IMR-90 (cell line): Measurements from ENCODE around the gene KRT27.

ENCODE experiments used
- BHLHE40 ChIP-seq: fragments of 150-350 bp; IDR thresholded peaks from 2 replicates; pipeline ENCODE4 v1.6.1; 2016; ENCODE audit warnings: mild to moderate bottlenecking, low read depth, low read length
- CEBPB ChIP-seq: IDR thresholded peaks from 2 replicates; pipeline ENCODE4 v1.6.1; 2012; ENCODE audit warnings: low read depth, low read length, improper control_type of control experiment
- CHD1 ChIP-seq: IDR thresholded peaks from 2 replicates; pipeline ENCODE4 v1.6.1; 2012; ENCODE audit warnings: low read depth, low read length, improper control_type of control experiment
- CTCF ChIP-seq: conservative IDR thresholded peaks from 2 replicates; pipeline ENCODE4 v1.5.1; 2012; ENCODE audit warnings: mild to moderate bottlenecking, low read depth, low read length, improper control_type of control experiment
- ELK1 ChIP-seq: fragments of 150-350 bp; IDR thresholded peaks from 2 replicates; pipeline ENCODE4 v1.6.1; 2016; ENCODE audit warnings: low read depth, mild to moderate bottlenecking, low read length, moderate library complexity, borderline replicate concordance
- FOS ChIP-seq: fragments of 150-350 bp; IDR thresholded peaks from 2 replicates; pipeline ENCODE4 v1.6.1; 2016; ENCODE audit warnings: low read depth, low read length
- MAFK ChIP-seq: IDR thresholded peaks from 2 replicates; pipeline ENCODE4 v1.6.1; 2012; ENCODE audit warnings: low read depth, low read length, improper control_type of control experiment
- MXI1 ChIP-seq: IDR thresholded peaks from 2 replicates; pipeline ENCODE4 v1.6.1; 2012; ENCODE audit warnings: low read depth, mild to moderate bottlenecking, low read length, moderate library complexity, borderline replicate concordance
- NFE2L2 ChIP-seq: fragments of 150-350 bp; IDR thresholded peaks from 2 replicates; pipeline ENCODE4 v1.6.1; 2016; ENCODE audit warnings: low read depth, mild to moderate bottlenecking, low read length
- POLR2A ChIP-seq: IDR thresholded peaks from 2 replicates; pipeline ENCODE4 v1.6.1; 2012; ENCODE audit warnings: mild to moderate bottlenecking, low read depth, low read length
- RAD21 ChIP-seq: IDR thresholded peaks from 2 replicates; pipeline ENCODE4 v1.6.1; 2012; ENCODE audit warnings: low read length, improper control_type of control experiment
- RCOR1 ChIP-seq: IDR thresholded peaks from 2 replicates; pipeline ENCODE4 v1.6.1; 2012; ENCODE audit warnings: mild to moderate bottlenecking, low read length, improper control_type of control experiment; ENCODE audit not compliant: insufficient replicate concordance
- TF ChIP-seq, protein P1 (sequence below): fragments of 150-350 bp; IDR thresholded peaks from 2 replicates; pipeline ENCODE4 v1.6.1; 2017; ENCODE audit warnings: mild to moderate bottlenecking, antibody characterized with exemption, low read length, low read depth

DNA sequence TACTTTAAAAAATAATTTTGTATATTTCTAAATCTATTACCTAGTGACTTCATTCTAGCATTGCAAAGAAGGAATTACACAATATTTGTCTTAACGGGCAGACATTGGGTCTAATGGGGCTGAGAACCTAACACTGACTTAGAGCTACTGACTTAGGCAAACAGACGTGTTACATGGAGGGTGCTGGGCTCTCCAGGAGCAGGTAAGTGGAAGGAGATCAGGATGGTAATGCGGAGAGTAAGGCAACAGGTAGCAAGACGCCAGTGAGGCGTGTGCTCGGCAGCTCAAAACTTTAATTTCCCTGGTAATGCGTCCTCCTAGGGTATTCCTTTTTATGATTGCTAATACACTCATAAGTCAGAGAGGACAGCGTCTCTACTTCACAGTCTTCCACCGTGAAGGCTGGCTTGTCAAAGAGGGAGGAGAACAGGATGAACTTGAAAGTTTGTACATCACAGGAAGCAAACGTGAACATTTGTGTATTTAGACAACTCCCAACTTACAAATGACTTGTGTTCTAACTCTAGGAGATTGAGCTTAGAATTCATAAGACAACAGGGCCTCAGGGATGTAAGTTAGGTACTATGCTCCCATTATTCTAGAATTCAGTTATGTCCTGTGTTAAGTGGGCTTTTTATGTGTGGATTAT is 12.8 kb upstream of the KRT27 start:
- no peak for TF ChIP-seq CTCF
- TF ChIP-seq, protein P1, sequence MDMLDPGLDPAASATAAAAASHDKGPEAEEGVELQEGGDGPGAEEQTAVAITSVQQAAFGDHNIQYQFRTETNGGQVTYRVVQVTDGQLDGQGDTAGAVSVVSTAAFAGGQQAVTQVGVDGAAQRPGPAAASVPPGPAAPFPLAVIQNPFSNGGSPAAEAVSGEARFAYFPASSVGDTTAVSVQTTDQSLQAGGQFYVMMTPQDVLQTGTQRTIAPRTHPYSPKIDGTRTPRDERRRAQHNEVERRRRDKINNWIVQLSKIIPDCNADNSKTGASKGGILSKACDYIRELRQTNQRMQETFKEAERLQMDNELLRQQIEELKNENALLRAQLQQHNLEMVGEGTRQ = no peak
- no peak for TF ChIP-seq BHLHE40
- TF ChIP-seq POLR2A = no peak
- no peak for TF ChIP-seq ELK1
- no peak for TF ChIP-seq RAD21
- TF ChIP-seq MXI1 = no peak
- no peak for TF ChIP-seq CHD1
- no peak for TF ChIP-seq MAFK
- no peak for TF ChIP-seq RCOR1
- no peak for TF ChIP-seq CEBPB
- TF ChIP-seq NFE2L2 = no peak
- no peak for TF ChIP-seq FOS
